B cell (primary cell): Measurements from ENCODE around the gene GXYLT1. TPM values are rescaled to one million over a fixed set of nuclear protein-coding genes. Genes with fewer than 3 reads are reported as not detected.

Experiments used
- ATAC-seq: fragments of 200-7000 bp; cut with Tn5 transposase; one replicate; pipeline ENCODE4 v1.10.0; 2021; ENCODE audit warnings: low read depth, mild to moderate bottlenecking, moderate number of reproducible peaks, moderate library complexity
- CTCF ChIA-PET: fragments of 350-600 bp; sonication (Branson Sonifier 250); formaldehyde crosslinking; loops from one replicate; lab custom pipeline; 2021; ENCODE audit warnings: antibody characterized with exemption, inconsistent platforms; lab: Charles Lee
- POLR2A ChIA-PET: fragments of 350-600 bp; sonication (Branson Sonifier 250); formaldehyde crosslinking; loops from one replicate; lab custom pipeline; 2021; ENCODE audit warnings: antibody characterized with exemption; lab: Charles Lee
- DNase-seq: peaks from one replicate; pipeline ENCODE4 v3.0.0; 2013
- H2AFZ ChIP-seq: 2 replicates; pipeline ENCODE4 v1.6.1; 2012; ENCODE audit warnings: mild to moderate bottlenecking, low read depth, low read length; ENCODE audit not compliant: insufficient read depth, poor library complexity, severe bottlenecking
- H3K27ac ChIP-seq, 2 donors: 1 replicate in 1 of 2; 2 replicates in 1 of 2; pipeline ENCODE4 v1.5.1; 2012 to 2013; ENCODE audit warnings: low read length in 2 of 2, mild to moderate bottlenecking in 2 of 2, moderate library complexity in 1 of 2
- H3K27me3 ChIP-seq, 4 experiments: fragments of 200-600 bp in 1 of 4; sonication (generic) in 1 of 4; replicated peaks in 1 of 4; 1 replicate in 2 of 4; 2 replicates in 2 of 4; pipeline versions ENCODE4 v1.6.1 to v1.7.0; 2013 to 2016; ENCODE audit warnings: low read length in 3 of 4, mild to moderate bottlenecking in 2 of 4, mixed read lengths in 1 of 4, moderate library complexity in 1 of 4; ENCODE audit not compliant: insufficient read depth in 4 of 4, control insufficient read depth in 3 of 4; ENCODE audit errors: control extremely low read depth in 1 of 4
- H3K36me3 ChIP-seq, 2 experiments: replicated peaks in 1 of 2; 1 replicate in 1 of 2; 2 replicates in 1 of 2; pipeline versions ENCODE4 v1.6.1 to v1.7.1; 2013; ENCODE audit warnings: low read length in 1 of 2; ENCODE audit not compliant: insufficient read depth in 2 of 2, control insufficient read depth in 1 of 2; ENCODE audit errors: control extremely low read depth in 1 of 2, extremely low read depth in 1 of 2
- H3K4me1 ChIP-seq, 2 donors: fragments of 200-600 bp in 1 of 2; sonication (generic) in 1 of 2; 1 replicate in 1 of 2; 2 replicates in 1 of 2; pipeline versions ENCODE4 v1.5.1 to v1.6.1; 2013 to 2017; ENCODE audit warnings: low read length in 2 of 2; ENCODE audit not compliant: control insufficient read depth in 2 of 2, insufficient read depth in 2 of 2
- H3K4me2 ChIP-seq: replicated peaks from 2 replicates; pipeline ENCODE3; 2012; ENCODE audit warnings: mild to moderate bottlenecking, low read depth, low read length; ENCODE audit not compliant: poor library complexity, severe bottlenecking
- H3K4me3 ChIP-seq, 5 experiments: fragments of 200-600 bp in 1 of 5; sonication (generic) in 1 of 5; 1 replicate in 3 of 5; 2 replicates in 2 of 5; pipeline versions ENCODE4 v1.5.1 to v1.7.0; 2011 to 2016; ENCODE audit warnings: low read length in 4 of 5, mild to moderate bottlenecking in 4 of 5, low read depth in 2 of 5, control low read depth in 1 of 5, moderate library complexity in 1 of 5; ENCODE audit not compliant: insufficient read depth in 1 of 5; ENCODE audit errors: control extremely low read depth in 1 of 5, extremely low read depth in 1 of 5
- H3K79me2 ChIP-seq: fragments of 200-600 bp; sonication (generic); one replicate; pipeline ENCODE4 v1.6.0; 2016; ENCODE audit warnings: low read length; ENCODE audit not compliant: control insufficient read depth, insufficient read depth
- H3K9ac ChIP-seq: fragments of 200-600 bp; sonication (generic); 2 replicates; pipeline ENCODE4 v1.6.1; 2017; ENCODE audit warnings: mild to moderate bottlenecking, low read length, moderate library complexity
- H3K9me3 ChIP-seq, 3 donors: one replicate each; pipeline versions ENCODE4 v1.6.1 to v1.7.1; 2013; ENCODE audit warnings: low read length in 2 of 3; ENCODE audit not compliant: control insufficient read depth in 2 of 3, insufficient read depth in 1 of 3; ENCODE audit errors: control extremely low read depth in 1 of 3
- H4K20me1 ChIP-seq: 2 replicates; pipeline ENCODE4 v1.6.0; 2012; ENCODE audit warnings: mild to moderate bottlenecking, low read length; ENCODE audit not compliant: insufficient read depth, control insufficient read depth, poor library complexity, severe bottlenecking
- H3K27ac Mint-ChIP-seq: one replicate; pipeline ENCODE4 v1.8.0; 2021; ENCODE audit warnings: mixed read lengths
- H3K27me3 Mint-ChIP-seq: one replicate; pipeline ENCODE4 v1.8.0; 2021; ENCODE audit warnings: mixed read lengths
- H3K4me1 Mint-ChIP-seq: one replicate; pipeline ENCODE4 v1.8.0; 2021; ENCODE audit warnings: mixed read lengths
- H3K4me3 Mint-ChIP-seq: one replicate; pipeline ENCODE4 v1.8.0; 2021; ENCODE audit warnings: mixed read lengths
- H3K9me3 Mint-ChIP-seq: one replicate; pipeline ENCODE4 v1.8.0; 2022; ENCODE audit warnings: mixed read lengths; ENCODE audit not compliant: insufficient read depth
- CTCF ChIP-seq: fragments of 200-600 bp; IDR thresholded peaks from one replicate; pipeline ENCODE4 v1.8.0; 2022; ENCODE audit warnings: antibody characterized with exemption, mild to moderate bottlenecking
- EZH2 ChIP-seq: IDR thresholded peaks from 2 replicates; pipeline ENCODE4 v1.6.1; 2012; ENCODE audit warnings: borderline replicate concordance, low read depth, mild to moderate bottlenecking, moderate library complexity, low read length; ENCODE audit not compliant: insufficient read depth, poor library complexity, severe bottlenecking
- WGBS: methylation state at CpG from one replicate; pipeline ENCODE4 v1.1.5; 2013; ENCODE audit warnings: missing lambda C conversion rate; ENCODE audit not compliant: insufficient coverage; 5-methylcytosine and 5-hydroxymethylcytosine counted together
- intact Hi-C: fragments of 100-400 bp; cut with micrococcal nuclease; formaldehyde crosslinking; loops from one replicate; pipeline ENCODE4 v1.10.0; 2022
- polyA plus RNA-seq: library from polyadenylated mRNA; depleted of rRNA; stranded (reverse); fragments of >200 nt; gene quantifications from 2 replicates; pipeline ENCODE4 v1.2.3, GENCODE V29; 2012
- total RNA-seq, 2 donors: library from RNA; stranded (reverse); fragments of 120-200 nt in 1 of 2; gene quantifications; 1 replicate in 1 of 2; 2 replicates in 1 of 2; pipeline versions ENCODE4 v1.2.3 to v1.2.4, GENCODE V29; 2013 to 2022

Gene GXYLT1
- total and polyA plus RNA-seq, 2 donors (not counting 1 experiment from before 2014, with no cell fraction given), result 2.0 to 9.4 TPM

- H3K9me3 Mint-ChIP-seq, result no peaks in the 10 kb centered on the region
- no peak overlapping the region for H3K4me2 ChIP-seq
These were observed 53.8 kb downstream of the GXYLT1 start for GRCh38 chr12:42090899-42091298.

GRCh38 chr12:42086031-42086430 is 58.6 kb downstream of the GXYLT1 start:
- H3K27ac Mint-ChIP-seq, result no peak overlapping the region
- Histone ChIP-seq H3K4me2 (no peak overlapping the region), H3K4me3 (no peak overlapping the region), H3K79me2 (no peaks in the 10 kb centered on the region), H3K27ac (no peak overlapping the region), H3K36me3 (peaks cover 4 to 11% of the 10 kb centered on the region in 2 experiments), H4K20me1 (no peaks in the 10 kb centered on the region), H3K27me3 (no peaks in the 10 kb centered on the region), H3K9ac (no peak overlapping the region), H3K4me1 (peaks cover 0 to 3% of the 10 kb centered on the region in 2 donors), H3K9me3 (no peaks in the 10 kb centered on the region), H2AFZ (no peak overlapping the region)
- ChIA-PET CTCF (interaction anchor here (1.5 kb wide), 1 partner anchor 18 kb away, joined by 3 read pairs; no protein-coding TSS in a partner anchor), POLR2A (no interaction called here)
- ATAC-seq, result no peak
- WGBS, result 88% methylated on average over 2 of the region's 2 CpGs
- no peaks in the 10 kb centered on the region for H3K27me3 Mint-ChIP-seq
- intact Hi-C loops, result no loop called here
- peaks cover 9% of the 10 kb centered on the region for H3K4me1 Mint-ChIP-seq
- DNase-seq, result no peak
- no peak overlapping the region for H3K4me3 Mint-ChIP-seq
- TF ChIP-seq CTCF (no peak), EZH2 (no peak)
- H3K9me3 Mint-ChIP-seq, result no peaks in the 10 kb centered on the region

More at GRCh38 chr12:42090899-42091298, 53.8 kb downstream of the GXYLT1 start:
- Histone ChIP-seq H3K9me3 (no peaks in the 10 kb centered on the region), H3K79me2 (peaks cover 17% of the 10 kb centered on the region), H3K36me3 (peaks cover 5 to 23% of the 10 kb centered on the region in 2 experiments), H3K27ac (no peak overlapping the region), H3K9ac (no peak overlapping the region), H4K20me1 (no peaks in the 10 kb centered on the region), H3K4me3 (no peak overlapping the region), H3K4me1 (peaks cover 0 to 3% of the 10 kb centered on the region in 2 donors), H2AFZ (no peak overlapping the region), H3K27me3 (no peaks in the 10 kb centered on the region)
- Mint-ChIP-seq H3K4me1 (peaks cover 15% of the 10 kb centered on the region), H3K4me3 (no peak overlapping the region), H3K27ac (no peak overlapping the region), H3K27me3 (no peaks in the 10 kb centered on the region)
- ATAC-seq, result no peak
- DNase-seq, result no peak
- ChIA-PET CTCF (no interaction called here), POLR2A (no interaction called here)
- intact Hi-C loops, result no loop called here
- TF ChIP-seq CTCF, result no peak
- TF ChIP-seq EZH2, result no peak
